Measurements from ENCODE around the gene C3orf38.
"Not testable (repeated sequence)": the region's sequence is repeated elsewhere in the genome, so short reads cannot be mapped to it uniquely, and the experiment has no call there.

Gene C3orf38

DNA sequence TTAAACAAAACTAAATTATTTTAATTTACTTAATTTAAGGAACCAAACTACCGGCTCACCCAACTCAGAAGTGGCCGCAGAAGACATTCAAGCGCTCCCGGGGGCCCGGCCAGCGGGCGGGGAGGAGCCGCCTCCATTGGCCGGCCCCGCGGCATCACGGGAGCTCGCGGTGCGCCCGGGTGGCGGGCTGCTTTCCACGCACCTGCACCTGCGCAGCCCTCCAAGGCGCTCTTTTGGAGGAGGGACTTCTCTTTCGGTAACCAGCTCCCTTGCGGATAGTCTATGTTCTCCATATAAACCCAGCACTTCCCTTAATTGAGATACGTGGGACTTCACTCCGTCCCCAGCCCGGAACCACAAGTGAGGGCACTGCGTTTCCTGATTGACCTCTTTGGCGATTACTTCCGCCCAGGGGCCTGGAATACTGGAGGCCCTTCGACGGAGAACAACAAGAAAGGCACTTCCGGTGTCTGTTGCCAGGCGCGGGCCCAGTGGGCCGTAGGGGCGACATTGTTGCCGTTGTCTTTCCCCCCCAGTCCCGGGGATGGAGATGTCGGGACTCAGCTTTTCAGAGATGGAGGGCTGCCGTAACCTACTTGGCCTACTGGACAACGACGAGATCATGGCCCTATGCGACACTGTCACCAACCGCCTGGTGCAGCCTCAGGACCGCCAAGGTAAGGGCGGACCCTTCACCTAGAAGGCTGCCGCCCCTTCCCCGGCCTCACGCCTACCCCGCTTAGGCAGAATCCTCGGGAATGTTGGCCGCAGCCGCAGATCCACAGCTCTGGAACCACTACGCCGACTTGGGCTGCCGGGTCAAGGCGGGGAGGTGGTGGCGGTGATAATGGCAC lies at the start of gene C3orf38:
TSS of gene C3orf38 (plus strand) at position 451 of the 854 bp plus-strand sequence. CDS start at position 545, 94 bp downstream.
- DNase-seq (ENCODE audit: low read depth), result peak; percentile 79

DNA sequence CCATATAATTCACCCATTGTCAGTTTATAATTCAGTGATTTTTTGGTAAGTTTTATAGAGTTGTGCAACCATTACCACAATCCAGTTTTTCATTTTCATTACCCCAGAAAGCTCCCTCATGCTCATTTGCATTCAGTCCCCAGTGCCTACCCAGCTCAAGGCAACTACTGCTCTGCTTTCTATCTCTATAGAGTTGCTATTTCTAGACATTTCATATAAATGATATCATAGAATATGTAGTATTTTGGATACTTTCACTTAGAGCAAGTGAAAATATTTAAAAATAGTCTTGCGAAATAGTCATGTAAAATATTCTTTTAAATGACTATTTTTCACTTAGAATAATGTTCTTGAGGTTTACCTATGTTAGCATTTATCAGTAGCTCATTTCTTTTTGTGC lies 48.6 kb upstream of the C3orf38 start:
- no peak for DNase-seq (ENCODE audit: low read depth)

DNA sequence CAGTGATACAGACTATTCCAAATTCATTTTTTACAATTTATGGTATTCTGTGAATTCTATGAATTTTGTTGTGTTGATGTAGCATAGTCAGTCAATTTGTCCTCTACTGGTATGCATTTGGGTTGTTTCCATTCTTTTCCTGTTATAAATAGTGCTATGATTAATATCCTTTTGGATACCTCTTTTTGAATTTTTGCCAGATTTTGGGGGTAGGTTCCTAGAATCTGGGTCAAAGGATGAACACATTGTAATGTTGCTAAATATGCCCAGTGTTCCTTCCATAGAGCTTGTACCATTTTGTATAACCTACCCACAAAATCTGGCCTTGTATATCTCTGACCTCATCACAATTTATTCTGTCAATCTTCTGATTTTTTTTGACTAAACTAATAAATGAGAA lies 44.4 kb upstream of the C3orf38 start:
- peak; percentile 5 for DNase-seq (ENCODE audit: low read depth)

DNA sequence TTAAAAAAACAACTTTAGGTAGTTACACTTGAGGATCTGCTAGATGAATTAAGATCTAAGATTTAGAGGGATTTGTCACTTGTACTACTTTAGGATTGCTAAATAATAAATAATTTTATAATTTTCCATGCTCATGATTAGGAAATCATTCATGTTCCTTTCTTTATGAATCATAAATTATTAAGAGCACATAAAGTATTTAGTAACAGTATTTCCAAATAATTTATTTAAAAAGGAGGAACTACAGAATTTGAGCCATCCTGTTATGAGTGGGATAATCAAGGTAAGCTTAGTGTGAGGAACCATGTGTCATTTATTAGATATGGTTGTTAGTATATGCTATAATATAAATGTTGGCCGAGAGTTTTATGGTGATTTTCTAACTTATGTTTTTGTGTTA lies 37.5 kb upstream of the C3orf38 start:
- no peak for DNase-seq (ENCODE audit: low read depth)

DNA sequence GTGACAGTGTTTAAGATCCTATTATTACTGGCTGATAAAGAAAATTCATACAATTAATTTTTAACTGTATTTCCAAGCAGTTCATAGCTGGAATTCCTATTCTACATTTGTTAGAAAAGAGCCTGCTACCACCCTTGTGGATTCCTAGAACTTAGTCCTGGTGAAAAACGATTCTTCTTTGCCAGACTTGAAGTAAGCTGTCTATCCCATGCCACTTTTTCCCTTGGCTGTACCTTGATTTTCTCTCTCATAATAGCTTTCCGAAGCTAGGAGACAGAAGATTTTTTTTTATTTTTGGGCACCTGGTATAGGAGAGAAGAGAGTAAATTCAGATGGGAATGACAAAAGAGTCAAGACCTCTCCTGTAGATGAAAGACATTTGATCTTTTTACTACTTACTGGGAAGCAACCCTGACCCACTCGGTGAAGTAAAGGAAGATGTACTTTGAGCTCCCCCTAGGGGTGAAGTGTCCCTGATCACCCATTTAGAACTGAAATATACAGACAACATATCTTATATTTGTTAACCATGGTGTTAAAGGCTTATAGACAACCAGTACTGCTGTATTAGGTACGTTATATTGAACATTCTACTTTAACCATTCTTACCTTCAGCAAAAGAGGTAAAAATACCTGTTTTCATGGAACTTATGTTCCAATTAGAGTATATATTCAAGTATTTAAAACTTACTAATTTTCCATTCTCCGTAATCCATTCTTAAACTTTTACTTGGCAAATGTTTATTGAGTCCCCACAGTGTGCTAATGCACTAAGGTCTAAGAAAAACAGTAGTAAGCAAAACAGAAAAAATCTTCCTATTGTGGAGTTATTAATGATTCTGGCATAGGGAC lies 36.2 kb upstream of the C3orf38 start:
- DNase-seq (ENCODE audit: low read depth), result peak; percentile 63

DNA sequence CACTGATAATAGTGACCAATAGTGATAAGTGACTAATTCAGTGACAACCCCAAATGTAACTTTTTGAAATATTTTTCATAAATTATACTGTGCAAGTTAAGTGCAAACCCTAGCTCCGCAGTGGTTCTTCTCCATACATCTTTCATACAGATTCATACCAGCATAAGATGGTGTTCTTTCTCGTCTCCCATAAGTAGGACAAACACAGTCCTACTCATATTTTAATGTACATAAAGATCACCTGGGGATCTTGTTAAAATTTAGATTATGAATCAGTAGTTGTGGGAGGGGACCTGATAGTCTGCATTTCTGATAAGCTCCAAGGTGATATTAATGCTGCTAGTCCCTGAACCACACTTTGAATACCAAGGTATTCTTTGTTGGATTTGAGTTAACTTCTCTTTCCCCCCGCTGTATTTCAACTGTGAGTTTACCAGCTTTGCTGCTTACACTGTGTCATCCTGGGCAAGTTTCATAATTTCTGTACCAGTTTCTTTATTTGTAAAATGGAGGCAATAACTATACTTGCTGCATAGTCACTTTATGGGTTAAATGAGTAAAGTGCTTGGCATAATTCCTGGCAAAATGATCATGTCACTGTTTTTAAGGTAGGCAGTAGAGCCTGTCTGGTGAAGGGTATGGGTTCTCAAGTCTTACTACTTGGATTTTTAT lies 34.7 kb upstream of the C3orf38 start:
- DNase-seq (ENCODE audit: low read depth), result no peak

DNA sequence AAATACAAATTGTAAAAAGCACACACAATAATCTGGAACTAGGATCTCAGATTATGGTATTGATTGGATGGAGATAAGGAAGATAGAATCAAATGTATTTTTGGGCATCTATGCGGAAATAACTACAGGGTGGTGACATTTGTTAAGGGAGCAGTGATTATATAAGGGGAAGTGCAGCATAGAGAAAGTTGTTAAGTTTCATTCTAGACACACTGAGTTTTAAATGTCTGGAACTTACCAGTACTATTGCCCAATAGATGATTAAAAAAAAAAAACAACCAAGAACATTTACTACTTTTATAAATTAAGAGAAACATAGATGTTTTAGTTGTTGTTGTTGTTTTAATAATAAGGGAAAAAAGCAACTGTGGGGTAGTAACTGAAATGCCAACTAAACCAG lies 32.1 kb upstream of the C3orf38 start:
- no peak for DNase-seq (ENCODE audit: low read depth)

DNA sequence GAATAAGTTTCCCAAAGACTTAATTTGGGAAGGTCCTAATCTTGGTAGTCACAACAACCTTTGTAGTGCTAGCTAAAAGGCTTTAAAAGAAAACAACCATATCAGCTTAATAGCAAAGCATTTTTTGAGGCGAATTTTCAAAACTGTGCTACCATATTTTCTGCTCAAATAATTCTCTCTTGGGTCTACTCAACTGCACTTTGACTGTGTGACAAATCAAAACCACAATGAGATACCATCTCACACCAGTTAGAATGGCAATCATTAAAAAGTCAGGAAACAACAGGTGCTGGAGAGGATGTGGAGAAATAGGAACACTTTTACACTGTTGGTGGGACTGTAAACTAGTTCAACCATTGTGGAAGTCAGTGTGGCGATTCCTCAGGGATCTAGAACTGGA lies 31.2 kb upstream of the C3orf38 start:
- DNase-seq (ENCODE audit: low read depth), result not testable (repeated sequence)

DNA sequence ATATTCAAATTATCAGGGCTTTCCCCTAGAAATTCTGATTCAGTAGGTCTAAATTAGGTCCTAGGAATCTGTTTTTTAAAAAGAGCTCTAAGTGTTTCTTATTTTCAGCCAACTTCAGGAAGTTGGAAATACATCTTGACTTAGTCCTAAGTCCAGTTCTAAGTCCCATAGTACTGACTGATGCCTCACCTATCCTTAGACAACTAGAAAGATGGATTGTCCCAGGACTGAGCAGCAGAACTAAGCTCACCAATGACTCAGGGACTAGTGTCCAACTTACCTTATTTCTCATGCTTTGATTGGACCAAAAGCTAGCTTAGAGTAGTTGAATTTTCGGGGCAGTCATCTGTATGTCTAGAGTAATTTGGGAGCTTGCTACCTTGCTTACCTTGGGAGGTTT lies 26.2 kb upstream of the C3orf38 start:
- DNase-seq (ENCODE audit: low read depth), result no peak

DNA sequence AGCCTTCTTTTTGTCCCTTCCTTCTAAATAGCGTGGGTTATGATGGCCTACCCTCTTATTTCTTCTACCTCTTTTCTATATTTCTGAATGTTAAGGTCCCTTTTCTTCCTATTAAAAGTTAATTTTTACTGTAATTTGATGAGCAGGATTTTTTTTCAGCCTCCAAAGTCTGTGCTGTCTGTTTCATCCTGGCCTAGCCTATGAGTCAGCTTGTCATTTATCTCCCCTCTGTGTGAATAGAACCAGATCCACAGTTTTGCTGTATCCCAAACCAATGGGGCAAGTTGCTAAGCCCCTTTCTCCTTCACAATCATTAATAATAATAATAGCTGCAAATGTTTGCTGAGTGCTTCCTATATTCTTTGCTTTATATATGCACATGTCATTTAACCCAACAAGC lies 18.1 kb upstream of the C3orf38 start:
- DNase-seq (ENCODE audit: low read depth), result no peak

DNA sequence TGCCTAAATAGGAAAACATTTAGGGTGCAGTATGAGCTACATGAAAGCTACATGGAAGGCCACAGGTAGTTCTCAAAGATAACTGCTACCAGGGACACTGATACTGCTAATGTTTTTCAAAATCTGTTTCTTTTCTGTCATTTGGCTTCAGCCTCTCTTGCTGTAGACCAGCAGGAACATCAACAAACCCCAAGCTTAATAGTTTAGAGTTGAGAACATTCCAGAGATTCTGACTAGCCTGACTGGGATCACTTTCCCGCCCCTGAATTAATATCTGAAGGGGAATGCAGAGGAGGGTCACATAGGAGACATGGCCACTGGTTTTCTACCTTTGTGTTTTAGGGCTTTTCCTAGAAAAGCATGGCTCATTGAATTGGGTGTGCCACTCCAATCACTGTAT lies 16.9 kb upstream of the C3orf38 start:
- no peak for DNase-seq (ENCODE audit: low read depth)

DNA sequence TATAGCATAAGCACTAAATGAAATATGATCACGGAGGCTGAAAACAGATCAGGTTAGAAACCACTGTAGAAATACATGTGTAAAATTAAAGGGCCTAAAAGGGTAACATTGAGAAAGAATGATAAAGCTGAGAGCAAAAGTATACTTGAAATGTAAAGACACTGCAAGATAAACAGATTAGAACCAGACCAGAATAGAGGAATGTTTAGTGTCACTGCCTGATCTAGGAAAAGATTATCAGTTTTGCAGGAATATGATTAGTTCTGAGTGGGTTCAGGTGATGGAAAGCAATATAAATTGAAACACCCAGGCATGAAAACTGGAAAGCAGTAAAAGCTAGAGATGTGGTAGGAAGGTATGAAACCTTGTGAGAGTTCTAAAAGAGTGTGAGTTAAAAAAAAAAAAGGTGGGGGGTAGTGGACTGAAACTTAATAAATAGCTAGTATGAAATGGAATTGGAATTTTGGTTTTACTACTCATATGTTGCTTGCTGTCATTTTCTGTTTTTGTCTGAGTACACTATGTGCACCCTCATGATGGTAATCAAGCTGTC lies 16.0 kb upstream of the C3orf38 start:
- DNase-seq (ENCODE audit: low read depth), result no peak

DNA sequence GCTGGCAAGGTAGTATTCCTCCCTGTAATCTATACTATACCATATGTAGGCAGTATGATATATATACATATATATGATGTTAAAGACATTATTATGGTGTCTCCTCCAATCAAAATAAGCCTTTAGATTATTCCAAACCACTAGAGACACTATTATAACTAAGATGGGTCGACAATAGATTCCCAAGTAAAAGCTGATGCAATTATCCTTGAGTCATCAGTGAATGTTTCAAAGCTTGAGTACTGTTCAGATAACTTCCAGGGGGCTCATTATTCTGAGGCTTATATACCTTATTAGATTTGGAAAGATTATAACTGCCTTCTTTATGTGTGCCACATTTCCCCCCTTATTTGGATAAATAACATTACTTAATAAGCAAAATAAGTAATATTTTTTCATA lies 11.9 kb upstream of the C3orf38 start:
- DNase-seq (ENCODE audit: low read depth), result no peak

DNA sequence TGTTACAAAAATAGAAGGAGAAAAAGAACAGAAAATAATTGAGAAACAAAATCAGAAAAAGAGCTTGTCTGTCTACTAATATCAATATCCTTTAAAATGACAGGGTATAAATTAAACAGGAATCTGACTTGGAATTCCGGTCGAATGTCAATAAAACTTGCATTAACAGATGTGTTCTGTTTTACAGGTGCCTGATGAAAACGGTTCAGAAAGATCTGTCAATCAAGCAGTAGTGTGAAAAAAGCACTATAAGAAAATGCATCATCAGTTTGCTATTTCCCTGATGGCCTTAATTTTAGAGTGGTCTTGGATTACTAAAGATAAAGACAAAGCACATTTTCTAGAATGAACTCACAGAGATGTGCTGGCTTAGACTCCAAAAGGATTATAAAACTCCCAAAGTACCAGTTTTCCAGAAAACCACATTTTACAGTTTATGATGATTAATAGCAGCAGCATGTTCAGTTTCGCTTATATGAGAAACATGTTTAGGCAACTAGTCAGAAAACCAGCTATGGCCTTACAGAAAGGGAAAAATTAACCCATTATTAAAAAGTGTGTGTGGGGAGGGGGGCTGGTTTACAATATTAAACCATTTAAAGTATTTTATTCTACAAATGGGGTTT lies 8.2 kb upstream of the C3orf38 start:
- peak; percentile 47 for DNase-seq (ENCODE audit: low read depth)

DNA sequence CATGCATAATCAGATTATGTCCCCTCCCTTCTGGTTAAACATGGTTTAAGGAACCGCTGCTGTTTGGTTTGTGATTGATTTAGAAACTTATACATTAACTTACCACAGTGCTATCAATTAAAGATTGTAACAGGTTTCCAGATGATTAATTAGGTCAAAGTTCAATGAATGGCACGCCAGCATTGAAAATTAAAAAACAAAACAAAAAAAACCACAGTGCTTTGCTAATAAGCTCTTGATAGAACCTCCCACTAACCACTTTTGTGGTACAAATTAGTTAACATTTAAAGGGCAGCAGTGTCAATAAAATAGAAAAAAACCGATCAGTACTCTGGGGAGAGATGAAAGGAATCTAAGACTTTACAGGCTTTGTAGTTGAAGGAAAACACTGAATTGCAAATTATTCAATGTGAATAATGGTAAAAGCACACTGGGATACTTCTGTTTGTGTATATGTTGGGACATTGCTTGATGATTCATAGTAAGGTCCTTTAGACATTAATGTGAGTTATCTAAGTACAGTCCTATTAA lies 7.6 kb upstream of the C3orf38 start:
- DNase-seq (ENCODE audit: low read depth), result no peak

DNA sequence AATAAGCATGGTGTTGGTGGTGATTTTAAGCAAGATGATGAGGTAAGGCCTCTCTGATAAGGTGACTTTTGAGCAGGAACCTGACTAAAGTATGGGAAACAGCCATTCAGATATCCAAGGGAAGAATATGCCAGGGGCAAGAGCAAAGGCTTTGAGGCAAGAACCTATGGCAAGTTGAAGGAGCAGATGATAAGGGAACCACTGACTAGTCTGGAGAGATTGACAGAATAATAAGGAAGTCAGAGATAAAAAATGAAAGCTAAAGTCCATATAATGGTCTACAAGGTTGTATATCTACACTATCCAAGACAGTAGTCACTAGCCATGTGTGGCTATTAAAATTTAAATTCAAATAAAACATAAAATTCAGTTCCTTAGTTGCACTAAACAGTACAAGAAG lies 2.5 kb upstream of the C3orf38 start:
- no peak for DNase-seq (ENCODE audit: low read depth)

DNA sequence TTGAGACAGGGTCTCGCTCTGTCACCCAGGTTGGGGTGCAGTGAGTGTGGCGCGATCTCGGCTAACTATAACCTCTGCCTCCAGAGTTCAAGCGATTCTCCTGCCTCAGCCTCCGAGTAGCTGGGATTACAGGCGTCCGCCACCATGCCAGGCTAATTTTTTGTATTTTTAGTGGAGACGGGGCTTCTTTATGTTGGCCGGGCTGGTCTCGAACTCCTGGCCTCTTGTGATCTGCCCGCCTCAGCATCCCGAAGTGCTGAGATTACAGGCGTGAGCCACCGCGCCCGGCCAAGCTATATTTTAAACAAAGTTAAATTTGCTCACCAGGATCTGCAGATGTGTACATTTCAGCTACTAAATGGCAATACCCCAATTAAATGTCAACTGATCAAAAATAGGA lies 1.1 kb upstream of the C3orf38 start:
- DNase-seq (ENCODE audit: low read depth), result no peak

DNA sequence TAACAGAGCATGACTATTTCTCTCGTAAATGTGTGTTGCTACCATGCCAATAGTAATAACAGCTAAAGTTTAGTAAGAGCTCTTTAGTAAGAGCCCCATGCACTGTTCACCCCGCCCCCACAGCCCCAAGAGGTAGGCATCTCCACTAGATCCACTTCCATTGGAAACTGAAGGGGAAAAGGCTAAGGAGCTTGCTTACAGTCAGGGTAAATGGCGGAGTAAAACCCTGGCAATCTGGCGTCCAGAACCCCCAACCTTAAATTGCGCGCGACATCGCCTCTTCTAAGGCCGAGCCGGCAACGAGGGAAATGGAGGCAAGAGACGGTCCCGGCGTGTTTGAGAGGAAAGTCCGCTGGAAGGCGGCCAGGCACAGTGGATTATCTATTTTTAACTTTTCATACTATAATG lies 654 bp upstream of the C3orf38 start:
- no peak for DNase-seq (ENCODE audit: low read depth)

DNA sequence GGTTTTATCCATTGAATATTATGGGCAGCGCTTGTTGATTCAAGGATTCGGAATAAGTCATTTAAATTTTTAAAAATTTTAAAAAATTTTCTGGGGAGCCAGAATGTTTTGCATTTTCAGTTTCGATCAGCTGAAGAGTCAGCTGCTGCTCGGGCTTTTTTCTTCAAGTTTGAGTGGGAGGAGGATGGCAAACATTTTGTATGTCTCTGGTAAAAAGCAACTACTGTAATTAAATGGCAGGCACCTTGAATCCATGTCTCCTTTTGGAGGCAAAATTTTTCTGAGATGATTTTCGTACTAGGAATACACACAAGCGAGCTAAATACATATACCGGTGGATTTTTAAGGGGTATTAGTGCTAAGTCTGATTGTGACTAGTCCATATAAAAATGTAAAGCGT lies 612 bp downstream of the C3orf38 start:
- no peak for DNase-seq (ENCODE audit: low read depth)

DNA sequence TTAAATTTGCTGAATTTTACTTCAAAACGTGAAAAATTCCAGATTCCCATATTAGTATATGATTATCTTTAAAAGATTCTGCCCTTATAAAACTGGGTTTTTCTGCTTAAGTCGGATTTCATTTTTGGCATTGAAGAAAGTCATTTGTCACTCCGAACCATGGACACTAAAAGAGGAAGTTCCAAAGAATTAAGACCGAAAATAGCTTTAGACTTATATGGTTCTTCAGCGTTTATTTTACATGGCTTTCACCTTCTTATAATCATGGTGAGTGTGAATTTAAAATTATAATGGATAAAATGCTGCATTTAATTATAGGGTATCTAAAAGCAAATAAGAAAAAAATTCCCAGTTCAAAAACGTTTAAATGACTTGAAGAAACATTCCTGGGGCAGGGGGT lies 1.0 kb downstream of the C3orf38 start:
- DNase-seq (ENCODE audit: low read depth), result no peak

DNA sequence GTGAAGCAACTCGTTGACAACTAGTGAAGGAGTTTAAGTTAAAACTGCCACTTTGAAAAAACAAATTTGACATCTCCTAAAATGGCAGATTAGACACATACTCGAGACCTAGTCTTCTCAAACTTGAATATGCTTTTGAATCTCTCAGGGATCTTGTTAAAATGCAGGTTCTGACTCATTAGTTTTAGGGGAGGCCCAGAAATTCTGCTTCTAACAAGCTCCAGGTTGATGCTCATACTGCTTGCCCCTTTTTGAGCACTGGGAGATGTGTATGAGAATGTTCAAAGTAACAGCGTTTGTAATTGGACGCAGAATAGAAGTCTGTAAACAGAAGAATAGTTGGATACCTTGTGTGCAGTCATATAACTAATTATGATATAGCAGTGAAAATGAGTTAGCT lies 1.6 kb downstream of the C3orf38 start:
- DNase-seq (ENCODE audit: low read depth), result no peak

DNA sequence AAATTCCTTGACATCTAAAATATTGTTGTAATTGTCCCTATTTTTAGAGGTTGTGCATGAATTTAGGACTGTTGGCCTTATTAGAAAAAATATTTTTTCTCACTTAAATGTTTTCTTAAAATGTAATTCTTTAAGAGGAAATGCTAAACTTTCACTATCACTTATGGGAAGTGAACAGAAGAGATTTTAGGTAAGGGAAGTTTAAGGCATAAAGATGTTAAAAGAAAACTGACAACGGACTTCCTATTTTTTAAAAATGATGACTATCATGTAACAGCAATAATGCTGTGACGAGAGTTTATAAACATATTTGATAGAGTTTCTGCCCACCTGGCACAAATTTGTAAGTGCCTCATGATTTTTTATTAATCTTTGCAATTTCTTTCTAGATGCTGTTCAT lies 3.1 kb downstream of the C3orf38 start:
- DNase-seq (ENCODE audit: low read depth), result no peak

All from fibroblast of the conjunctiva (primary cell).